Measurements from ENCODE around the gene PLN.

PLN gene

DNA sequence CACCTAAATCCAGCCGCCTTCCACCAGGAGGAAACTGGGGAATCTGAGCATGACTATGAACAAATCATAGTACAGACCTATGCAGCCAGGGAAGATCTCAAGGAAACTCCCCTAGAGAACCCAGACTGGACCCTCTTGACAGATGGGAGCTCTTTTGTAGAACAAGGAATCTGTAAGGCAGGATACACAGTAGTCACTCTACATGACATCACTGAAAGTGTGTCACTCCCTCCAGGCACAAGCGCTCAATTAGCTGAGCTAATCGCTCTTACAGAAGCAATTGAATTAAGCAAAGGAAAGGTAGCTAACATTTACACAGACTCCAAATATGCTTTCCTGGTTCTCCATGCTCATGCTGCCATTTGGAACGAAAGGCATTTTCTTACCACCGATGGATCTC is 36.8 kb downstream of the PLN start:
- DNase-seq (ENCODE audit: low read depth) = no peak

DNA sequence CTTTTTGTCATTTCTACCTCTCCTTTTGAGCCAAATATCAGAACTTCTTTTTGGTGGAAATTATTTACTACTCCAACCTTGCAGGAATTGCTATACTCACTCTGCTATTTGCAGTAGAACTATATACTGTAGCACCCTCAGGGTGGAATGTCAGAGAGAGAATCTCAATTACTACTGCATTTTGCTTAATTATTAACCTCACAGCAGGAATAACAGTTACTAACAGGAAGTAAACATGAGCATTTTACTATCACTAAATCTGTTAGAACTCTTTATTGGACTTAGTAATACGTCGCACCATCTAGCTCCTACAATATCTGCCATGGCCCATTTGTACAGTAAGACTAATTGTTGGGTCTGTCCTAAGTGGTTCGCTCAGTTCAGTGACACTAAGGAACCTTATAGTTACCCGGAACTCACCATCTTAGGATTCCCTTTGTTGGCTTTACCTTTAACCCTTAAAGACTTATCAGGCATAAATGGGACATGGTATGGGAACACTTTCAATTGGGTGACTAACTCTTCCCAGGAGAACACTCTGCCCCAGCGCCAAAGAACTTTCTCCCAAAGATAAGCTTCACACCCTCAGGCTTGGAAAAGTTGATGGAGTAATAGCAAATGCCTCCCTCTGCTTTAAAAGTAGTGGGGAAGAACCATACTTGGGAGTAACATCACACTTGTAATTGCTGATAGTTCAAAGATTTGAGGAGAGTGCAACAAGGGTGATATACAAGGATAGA is 38.8 kb downstream of the PLN start:
- TF ChIP-seq, protein P1, sequence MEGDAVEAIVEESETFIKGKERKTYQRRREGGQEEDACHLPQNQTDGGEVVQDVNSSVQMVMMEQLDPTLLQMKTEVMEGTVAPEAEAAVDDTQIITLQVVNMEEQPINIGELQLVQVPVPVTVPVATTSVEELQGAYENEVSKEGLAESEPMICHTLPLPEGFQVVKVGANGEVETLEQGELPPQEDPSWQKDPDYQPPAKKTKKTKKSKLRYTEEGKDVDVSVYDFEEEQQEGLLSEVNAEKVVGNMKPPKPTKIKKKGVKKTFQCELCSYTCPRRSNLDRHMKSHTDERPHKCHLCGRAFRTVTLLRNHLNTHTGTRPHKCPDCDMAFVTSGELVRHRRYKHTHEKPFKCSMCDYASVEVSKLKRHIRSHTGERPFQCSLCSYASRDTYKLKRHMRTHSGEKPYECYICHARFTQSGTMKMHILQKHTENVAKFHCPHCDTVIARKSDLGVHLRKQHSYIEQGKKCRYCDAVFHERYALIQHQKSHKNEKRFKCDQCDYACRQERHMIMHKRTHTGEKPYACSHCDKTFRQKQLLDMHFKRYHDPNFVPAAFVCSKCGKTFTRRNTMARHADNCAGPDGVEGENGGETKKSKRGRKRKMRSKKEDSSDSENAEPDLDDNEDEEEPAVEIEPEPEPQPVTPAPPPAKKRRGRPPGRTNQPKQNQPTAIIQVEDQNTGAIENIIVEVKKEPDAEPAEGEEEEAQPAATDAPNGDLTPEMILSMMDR (conservative IDR thresholded peaks at IDR 0.05; ENCODE audit: low read depth, low read length) = no peak
- no peak for DNase-seq (ENCODE audit: low read depth)
- no peak overlapping the region for H3K4me3 ChIP-seq (ENCODE audit: low read length)

More for the DNA sequence above, 36.8 kb downstream of the PLN start:
- no peak overlapping the region for H3K4me3 ChIP-seq (ENCODE audit: low read length)
- TF ChIP-seq, protein P1 (conservative IDR thresholded peaks at IDR 0.05; ENCODE audit: low read depth, low read length) = no peak

DNA sequence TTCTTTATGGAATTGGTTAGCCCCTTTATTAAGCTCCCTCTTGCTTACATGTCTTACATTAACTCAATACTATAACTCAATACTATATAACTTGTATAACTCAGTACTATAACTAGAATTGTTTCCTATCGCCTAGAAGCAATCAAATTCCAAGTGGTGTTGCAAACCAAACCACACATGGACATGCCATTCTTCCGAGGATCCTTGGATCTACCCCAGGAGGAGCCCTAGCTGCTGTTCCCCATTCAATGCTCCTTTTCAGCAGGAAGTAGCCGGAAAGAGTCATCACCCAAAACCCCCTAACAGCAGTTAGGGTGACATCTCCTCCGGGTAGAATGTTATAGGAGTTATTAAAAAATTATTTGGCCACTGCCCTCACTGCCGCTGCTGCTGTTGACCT is 40.5 kb downstream of the PLN start:
- no peak for DNase-seq (ENCODE audit: low read depth)
- TF ChIP-seq, protein P1 (conservative IDR thresholded peaks at IDR 0.05; ENCODE audit: low read depth, low read length) = no peak
- no peak overlapping the region for H3K4me3 ChIP-seq (ENCODE audit: low read length)

DNA sequence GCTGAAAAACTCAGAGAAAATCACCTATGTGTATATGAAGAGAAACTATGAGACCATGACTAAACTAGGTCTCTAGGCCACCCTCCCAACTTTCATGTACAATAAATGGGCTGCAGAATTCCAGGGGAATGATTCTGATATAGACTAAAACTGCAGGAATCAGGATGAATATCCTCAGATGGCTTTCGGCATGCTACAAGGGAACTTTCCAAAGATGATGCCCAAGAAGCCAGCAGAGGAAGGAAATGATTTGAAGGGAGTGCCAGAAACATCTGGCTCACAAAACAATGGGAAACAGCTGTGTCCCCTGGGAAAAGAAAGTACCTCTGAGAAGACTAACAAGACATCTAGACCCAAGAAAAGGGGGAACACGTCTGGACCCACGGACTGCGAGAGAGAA is 41.1 kb downstream of the PLN start:
- no peak overlapping the region for H3K4me3 ChIP-seq (ENCODE audit: low read length)
- TF ChIP-seq, protein P1 (conservative IDR thresholded peaks at IDR 0.05; ENCODE audit: low read depth, low read length) = no peak
- no peak for DNase-seq (ENCODE audit: low read depth)

DNA sequence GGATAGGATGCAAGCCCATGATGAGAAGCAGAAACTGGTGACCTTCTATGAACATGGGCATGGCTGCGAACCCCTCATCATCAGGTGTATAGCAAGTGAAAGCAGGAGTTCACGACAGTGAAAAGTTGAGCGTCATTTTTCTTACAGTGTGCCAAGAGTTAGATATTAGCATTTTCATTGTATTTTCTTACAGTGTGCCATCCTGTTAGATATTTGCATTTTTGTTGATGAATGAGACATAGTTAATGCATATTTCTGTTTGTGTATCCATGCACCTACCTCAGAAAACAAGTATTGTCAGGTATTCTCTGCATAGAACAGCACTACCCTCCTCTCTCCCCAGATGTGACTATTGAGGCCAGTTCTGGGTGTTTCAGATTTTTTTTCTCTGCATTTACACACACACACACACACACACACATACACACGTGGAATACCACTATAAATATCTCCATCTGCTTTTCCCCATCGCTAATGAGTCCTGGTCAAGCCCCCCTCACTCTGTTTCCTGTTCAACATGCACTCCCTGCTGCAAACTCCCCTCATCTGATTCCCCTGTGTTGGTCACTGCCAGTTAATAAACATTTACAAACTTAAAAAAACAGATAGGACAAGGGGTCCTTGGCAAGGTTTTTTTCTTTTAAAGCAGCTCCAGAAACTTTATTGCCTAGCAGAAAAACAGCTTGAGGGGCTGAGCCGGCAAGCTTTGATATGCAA is 41.7 kb downstream of the PLN start:
- DNase-seq (ENCODE audit: low read depth) = no peak
- TF ChIP-seq, protein P1 (conservative IDR thresholded peaks at IDR 0.05; ENCODE audit: low read depth, low read length) = no peak
- H3K4me3 ChIP-seq (ENCODE audit: low read length) = no peak overlapping the region

DNA sequence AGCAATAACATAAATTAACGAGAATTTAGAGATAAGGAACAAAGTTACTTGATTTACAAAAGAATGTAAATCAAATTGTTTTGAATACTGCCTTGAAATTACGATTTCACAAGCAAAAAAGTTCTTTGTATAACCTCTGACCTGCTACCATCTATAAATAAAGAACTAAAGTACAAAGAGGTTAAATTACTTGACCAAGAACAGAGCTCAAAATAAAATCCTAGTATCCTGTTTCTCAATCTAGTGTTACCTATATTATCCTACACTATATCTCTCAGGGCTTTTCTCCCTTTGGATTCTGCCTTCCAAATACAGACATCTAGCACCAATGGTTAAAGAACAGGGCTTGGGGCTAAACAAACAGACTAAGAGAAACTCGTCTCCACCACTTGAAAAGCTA is 43.8 kb downstream of the PLN start:
- TF ChIP-seq, protein P1 (conservative IDR thresholded peaks at IDR 0.05; ENCODE audit: low read depth, low read length) = no peak
- no peak for DNase-seq (ENCODE audit: low read depth)
- no peak overlapping the region for H3K4me3 ChIP-seq (ENCODE audit: low read length)

DNA sequence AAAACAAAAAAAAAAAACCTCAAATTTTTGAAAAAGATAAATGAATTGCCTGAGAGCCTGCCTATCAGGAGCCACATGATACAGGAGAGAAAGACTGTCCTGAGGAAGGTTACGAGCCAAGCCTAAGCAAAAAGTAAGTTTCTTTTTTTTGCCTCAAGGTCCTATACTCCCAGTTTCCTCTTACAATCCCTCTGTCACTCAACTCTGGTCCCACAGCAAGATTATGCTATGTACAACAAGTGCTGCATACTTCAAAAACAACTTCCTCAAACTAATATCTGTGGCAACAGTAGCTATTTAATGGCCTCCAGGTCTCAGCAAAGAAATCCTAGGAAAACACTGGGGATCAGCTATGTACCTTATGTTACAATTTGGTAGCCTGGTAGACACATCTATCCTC is 46.8 kb downstream of the PLN start:
- no peak overlapping the region for H3K4me3 ChIP-seq (ENCODE audit: low read length)
- no peak for DNase-seq (ENCODE audit: low read depth)
- TF ChIP-seq, protein P1 (conservative IDR thresholded peaks at IDR 0.05; ENCODE audit: low read depth, low read length) = no peak
